Measurements from ENCODE around the gene TJAP1.

The TJAP1 gene

GRCh38 chr6:43442935-43443334 is 34.4 kb upstream of the TJAP1 start:
- H3K4me1 ChIP-seq (ENCODE audit: insufficient read depth, low read length), result no peaks in the 10 kb centered on the region

DNA sequence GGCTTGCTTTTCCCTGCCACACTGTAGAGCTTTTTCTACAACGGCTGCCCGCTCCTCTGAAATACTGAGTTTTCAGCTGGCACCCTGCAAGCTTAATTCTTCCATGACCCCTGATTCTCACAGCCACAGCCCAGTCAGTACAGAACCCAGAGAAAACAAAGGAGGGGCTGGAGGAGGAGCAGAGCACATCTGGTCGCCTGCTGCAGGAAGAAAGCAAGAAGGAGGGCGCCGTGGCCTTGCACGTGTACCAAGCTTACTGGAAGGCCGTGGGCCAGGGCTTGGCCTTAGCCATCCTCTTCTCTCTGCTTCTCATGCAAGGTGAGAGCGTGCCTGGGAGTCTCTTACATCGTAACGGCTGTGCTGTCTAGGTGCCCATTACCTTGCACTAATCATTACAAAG is 33.3 kb upstream of the TJAP1 start:
- no peak for DNase-seq
- Histone ChIP-seq H3K27me3 (ENCODE audit: insufficient read depth, low read length, poor library complexity) (no peaks in the 10 kb centered on the region), H3K36me3 (ENCODE audit: insufficient read depth, low read length) (peaks cover 61% of the 10 kb centered on the region)

More at GRCh38 chr6:43442935-43443334, 34.4 kb upstream of the TJAP1 start:
- no peak for TF ChIP-seq EZH2 (IDR thresholded peaks at IDR 0.05; ENCODE audit: borderline replicate concordance, low read depth, low read length, severe bottlenecking)
- TF ChIP-seq, protein P1, sequence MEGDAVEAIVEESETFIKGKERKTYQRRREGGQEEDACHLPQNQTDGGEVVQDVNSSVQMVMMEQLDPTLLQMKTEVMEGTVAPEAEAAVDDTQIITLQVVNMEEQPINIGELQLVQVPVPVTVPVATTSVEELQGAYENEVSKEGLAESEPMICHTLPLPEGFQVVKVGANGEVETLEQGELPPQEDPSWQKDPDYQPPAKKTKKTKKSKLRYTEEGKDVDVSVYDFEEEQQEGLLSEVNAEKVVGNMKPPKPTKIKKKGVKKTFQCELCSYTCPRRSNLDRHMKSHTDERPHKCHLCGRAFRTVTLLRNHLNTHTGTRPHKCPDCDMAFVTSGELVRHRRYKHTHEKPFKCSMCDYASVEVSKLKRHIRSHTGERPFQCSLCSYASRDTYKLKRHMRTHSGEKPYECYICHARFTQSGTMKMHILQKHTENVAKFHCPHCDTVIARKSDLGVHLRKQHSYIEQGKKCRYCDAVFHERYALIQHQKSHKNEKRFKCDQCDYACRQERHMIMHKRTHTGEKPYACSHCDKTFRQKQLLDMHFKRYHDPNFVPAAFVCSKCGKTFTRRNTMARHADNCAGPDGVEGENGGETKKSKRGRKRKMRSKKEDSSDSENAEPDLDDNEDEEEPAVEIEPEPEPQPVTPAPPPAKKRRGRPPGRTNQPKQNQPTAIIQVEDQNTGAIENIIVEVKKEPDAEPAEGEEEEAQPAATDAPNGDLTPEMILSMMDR (IDR thresholded peaks at IDR 0.05; ENCODE audit: borderline replicate concordance, extremely low read depth, low read length, poor library complexity, severe bottlenecking), result no peak
- H3K36me3 ChIP-seq (ENCODE audit: insufficient read depth, low read length), result peaks cover 60% of the 10 kb centered on the region
- no peak overlapping the region for H3K4me2 ChIP-seq (ENCODE audit: insufficient read depth, low read length)
- DNase-seq (no peak), ATAC-seq (ENCODE audit: insufficient read depth, low read depth) (no peak)
- H3K27me3 ChIP-seq (ENCODE audit: insufficient read depth, low read length, poor library complexity), result no peaks in the 10 kb centered on the region
- no peaks in the 10 kb centered on the region for H3K79me2 ChIP-seq (ENCODE audit: insufficient read depth, low read length)
- H3K27ac ChIP-seq (ENCODE audit: low read length), result no peak overlapping the region
- H2AFZ ChIP-seq (ENCODE audit: low read depth, low read length), result no peak overlapping the region
- H3K9me3 ChIP-seq (ENCODE audit: insufficient read depth, low read length, severe bottlenecking), result no peaks in the 10 kb centered on the region
- no peak overlapping the region for H3K9ac ChIP-seq (ENCODE audit: low read depth, low read length)
- H4K20me1 ChIP-seq (ENCODE audit: insufficient read depth, low read length), result no peaks in the 10 kb centered on the region
- H3K4me3 ChIP-seq (ENCODE audit: low read depth in 1 of 2, low read length in 2 of 2), result no peak overlapping the region

DNA sequence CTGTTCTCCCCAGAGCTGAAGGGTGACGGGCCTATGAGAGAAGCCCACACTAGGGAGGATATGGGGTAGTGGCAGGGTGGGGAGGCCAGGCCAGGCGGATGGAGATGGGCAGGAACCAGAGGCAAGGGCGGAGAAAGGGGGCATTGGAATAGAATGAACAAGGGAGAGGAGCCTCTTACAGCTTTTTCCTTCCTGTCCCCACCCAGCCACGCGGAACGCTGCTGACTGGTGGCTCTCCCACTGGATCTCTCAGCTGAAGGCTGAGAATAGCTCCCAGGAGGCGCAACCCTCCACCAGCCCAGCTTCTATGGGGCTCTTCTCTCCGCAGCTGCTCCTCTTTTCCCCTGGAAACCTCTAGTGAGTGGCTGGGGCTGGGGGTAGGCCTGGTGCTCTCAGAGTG is 32.8 kb upstream of the TJAP1 start:
- no peak for TF ChIP-seq EZH2 (IDR thresholded peaks at IDR 0.05; ENCODE audit: borderline replicate concordance, low read depth, low read length, severe bottlenecking)
- TF ChIP-seq, protein P1 (IDR thresholded peaks at IDR 0.05; ENCODE audit: borderline replicate concordance, extremely low read depth, low read length, poor library complexity, severe bottlenecking), result no peak
- H2AFZ ChIP-seq (ENCODE audit: low read depth, low read length), result no peak overlapping the region
- H3K9me3 ChIP-seq (ENCODE audit: insufficient read depth, low read length, severe bottlenecking), result no peaks in the 10 kb centered on the region
- H3K4me1 ChIP-seq (ENCODE audit: insufficient read depth, low read length), result no peaks in the 10 kb centered on the region
- H3K36me3 ChIP-seq (ENCODE audit: insufficient read depth, low read length), result peaks cover 67% of the 10 kb centered on the region
- ATAC-seq (ENCODE audit: insufficient read depth, low read depth) (no peak), DNase-seq (no peak)
- H3K4me2 ChIP-seq (ENCODE audit: insufficient read depth, low read length), result no peak overlapping the region
- no peak overlapping the region for H3K9ac ChIP-seq (ENCODE audit: low read depth, low read length)
- H3K4me3 ChIP-seq (ENCODE audit: low read depth in 1 of 2, low read length in 2 of 2), result no peak overlapping the region
- no peak overlapping the region for H3K27ac ChIP-seq (ENCODE audit: low read length)
- H4K20me1 ChIP-seq (ENCODE audit: insufficient read depth, low read length), result no peaks in the 10 kb centered on the region
- no peaks in the 10 kb centered on the region for H3K79me2 ChIP-seq (ENCODE audit: insufficient read depth, low read length)
- no peaks in the 10 kb centered on the region for H3K27me3 ChIP-seq (ENCODE audit: insufficient read depth, low read length, poor library complexity)

More for the DNA sequence above, 33.3 kb upstream of the TJAP1 start:
- Histone ChIP-seq H4K20me1 (ENCODE audit: insufficient read depth, low read length) (no peaks in the 10 kb centered on the region), H3K4me1 (ENCODE audit: insufficient read depth, low read length) (no peaks in the 10 kb centered on the region), H3K27ac (ENCODE audit: low read length) (no peak overlapping the region), H2AFZ (ENCODE audit: low read depth, low read length) (no peak overlapping the region), H3K9ac (ENCODE audit: low read depth, low read length) (no peak overlapping the region), H3K4me3 (ENCODE audit: low read depth in 1 of 2, low read length in 2 of 2) (no peak overlapping the region), H3K79me2 (ENCODE audit: insufficient read depth, low read length) (no peaks in the 10 kb centered on the region), H3K9me3 (ENCODE audit: insufficient read depth, low read length, severe bottlenecking) (no peaks in the 10 kb centered on the region), H3K4me2 (ENCODE audit: insufficient read depth, low read length) (no peak overlapping the region)
- ATAC-seq (ENCODE audit: insufficient read depth, low read depth), result no peak
- TF ChIP-seq, protein P1 (IDR thresholded peaks at IDR 0.05; ENCODE audit: borderline replicate concordance, extremely low read depth, low read length, poor library complexity, severe bottlenecking), result no peak
- no peak for TF ChIP-seq EZH2 (IDR thresholded peaks at IDR 0.05; ENCODE audit: borderline replicate concordance, low read depth, low read length, severe bottlenecking)

- Histone ChIP-seq H3K79me2 (ENCODE audit: insufficient read depth, low read length) (no peaks in the 10 kb centered on the region), H3K36me3 (ENCODE audit: insufficient read depth, low read length) (peaks cover 68% of the 10 kb centered on the region), H3K27ac (ENCODE audit: low read length) (no peak overlapping the region)
Observed at GRCh38 chr6:43445576-43445975, 31.8 kb upstream of the TJAP1 start.

More at GRCh38 chr6:43445576-43445975, 31.8 kb upstream of the TJAP1 start:
- Histone ChIP-seq H2AFZ (ENCODE audit: low read depth, low read length) (no peak overlapping the region), H3K4me1 (ENCODE audit: insufficient read depth, low read length) (no peaks in the 10 kb centered on the region), H4K20me1 (ENCODE audit: insufficient read depth, low read length) (no peaks in the 10 kb centered on the region), H3K4me3 (ENCODE audit: low read depth in 1 of 2, low read length in 2 of 2) (no peak overlapping the region), H3K4me2 (ENCODE audit: insufficient read depth, low read length) (no peak overlapping the region), H3K9me3 (ENCODE audit: insufficient read depth, low read length, severe bottlenecking) (no peaks in the 10 kb centered on the region), H3K27me3 (ENCODE audit: insufficient read depth, low read length, poor library complexity) (no peaks in the 10 kb centered on the region), H3K9ac (ENCODE audit: low read depth, low read length) (no peak overlapping the region)
- TF ChIP-seq, protein P1 (IDR thresholded peaks at IDR 0.05; ENCODE audit: borderline replicate concordance, extremely low read depth, low read length, poor library complexity, severe bottlenecking), result no peak
- no peak for TF ChIP-seq EZH2 (IDR thresholded peaks at IDR 0.05; ENCODE audit: borderline replicate concordance, low read depth, low read length, severe bottlenecking)
- no peak for DNase-seq
- ATAC-seq (ENCODE audit: insufficient read depth, low read depth), result no peak

Data from DND-41 (cell line).